HEK293 (cell line): ENCODE results near the gene INHA.
A peak's percentile ranks its signal among the peaks of the same experiment; 100 is the strongest.

Experiments used
- CTCF ChIA-PET: fragments of 350-600 bp; formaldehyde crosslinking; extraction: SDS; loops from one replicate; lab custom pipeline; 2021; ENCODE audit warnings: antibody characterized with exemption; lab: Yijun Ruan, JAX
- POLR2A ChIA-PET: fragments of 300-600 bp; formaldehyde crosslinking; extraction: SDS; loops from one replicate; lab custom pipeline; 2020; ENCODE audit warnings: antibody characterized with exemption, inconsistent platforms; lab: Yijun Ruan, JAX
- H3K27ac ChIP-seq: fragments of 200-500 bp; sonication (Bioruptor generic); 2 replicates; pipeline ENCODE4 v1.5.1; 2014; ENCODE audit warnings: low read depth, low read length, control low read depth, inconsistent platforms; ENCODE audit errors: extremely low read depth
- H3K36me3 ChIP-seq, 2 experiments: fragments of 200-500 bp in 1 of 2; sonication (Bioruptor generic) in 1 of 2; 1 replicate in 1 of 2; 2 replicates in 1 of 2; pipeline ENCODE4 v1.5.1; 2014 to 2017; ENCODE audit warnings: inconsistent platforms in 2 of 2, low read length in 2 of 2; ENCODE audit not compliant: control insufficient read depth in 2 of 2, insufficient read depth in 1 of 2
- H3K4me1 ChIP-seq: fragments of 200-500 bp; sonication (Bioruptor generic); 2 replicates; pipeline ENCODE4 v1.5.1; 2014; ENCODE audit warnings: mild to moderate bottlenecking, low read length, inconsistent platforms; ENCODE audit not compliant: control insufficient read depth, insufficient read depth
- H3K4me3 ChIP-seq: 2 replicates; pipeline ENCODE4 v1.5.1; 2011; ENCODE audit warnings: low read depth, mild to moderate bottlenecking, control low read depth, low read length, moderate library complexity
- H3K9me3 ChIP-seq: fragments of 200-500 bp; sonication (Bioruptor generic); 2 replicates; pipeline ENCODE4 v1.5.1; 2014; ENCODE audit warnings: low read depth, low read length, inconsistent platforms; ENCODE audit not compliant: control insufficient read depth, insufficient read depth
- GFI1B ChIP-seq: fragments of 450-650 bp; formaldehyde crosslinking; IDR thresholded peaks from 2 replicates; pipeline ENCODE4 v1.5.1; 2016; ENCODE audit warnings: missing biosample characterization, missing genetic modification characterization
- KLF1 ChIP-seq: fragments of 450-650 bp; formaldehyde crosslinking; IDR thresholded peaks from 2 replicates; pipeline ENCODE4 v1.5.1; 2016; ENCODE audit warnings: missing biosample characterization, missing genetic modification characterization
- SETDB1 ChIP-seq: IDR thresholded peaks from one replicate; pipeline ENCODE4 v1.6.1; 2017; ENCODE audit warnings: mild to moderate bottlenecking, low read length, moderate library complexity, mixed read lengths; ENCODE audit not compliant: insufficient read length
- ZBTB17 ChIP-seq: fragments of 450-650 bp; formaldehyde crosslinking; IDR thresholded peaks from 2 replicates; pipeline ENCODE4 v1.5.1; 2016; ENCODE audit warnings: missing biosample characterization, missing genetic modification characterization
- ZEB2 ChIP-seq: fragments of 450-650 bp; formaldehyde crosslinking; IDR thresholded peaks from 2 replicates; pipeline ENCODE4 v1.5.1; 2016; ENCODE audit warnings: missing biosample characterization, missing genetic modification characterization
- ZFP37 ChIP-seq: fragments of 450-650 bp; formaldehyde crosslinking; IDR thresholded peaks from 2 replicates; pipeline ENCODE4 v1.5.1; 2016; ENCODE audit warnings: missing biosample characterization, missing genetic modification characterization
- ZNF248 ChIP-seq: fragments of 450-650 bp; formaldehyde crosslinking; IDR thresholded peaks from 2 replicates; pipeline ENCODE4 v1.5.1; 2017; ENCODE audit warnings: missing biosample characterization, missing genetic modification characterization
- ZNF391 ChIP-seq: fragments of 450-650 bp; formaldehyde crosslinking; IDR thresholded peaks from 2 replicates; pipeline ENCODE4 v1.5.1; 2016; ENCODE audit warnings: low read depth, missing biosample characterization, missing genetic modification characterization, borderline replicate concordance
- ZNF404 ChIP-seq: fragments of 450-650 bp; formaldehyde crosslinking; IDR thresholded peaks from 2 replicates; pipeline ENCODE4 v1.5.1; 2017; ENCODE audit warnings: missing biosample characterization, missing genetic modification characterization
- ZNF548 ChIP-seq: fragments of 450-650 bp; formaldehyde crosslinking; IDR thresholded peaks from 2 replicates; pipeline ENCODE4 v1.5.1; 2016; ENCODE audit warnings: missing biosample characterization, missing genetic modification characterization
- ZNF549 ChIP-seq: fragments of 450-650 bp; IDR thresholded peaks from 2 replicates; pipeline ENCODE4 v1.5.1; 2018; ENCODE audit warnings: missing biosample characterization, missing genetic modification characterization, mild to moderate bottlenecking, inconsistent platforms, moderate library complexity
- ZNF677 ChIP-seq: fragments of 450-650 bp; IDR thresholded peaks from 2 replicates; pipeline ENCODE4 v1.5.0; 2018; ENCODE audit warnings: missing biosample characterization, mild to moderate bottlenecking, missing genetic modification characterization, moderate library complexity
- ZNF707 ChIP-seq: fragments of 450-650 bp; formaldehyde crosslinking; IDR thresholded peaks from 2 replicates; pipeline ENCODE4 v1.5.1; 2016; ENCODE audit warnings: missing biosample characterization, missing genetic modification characterization
- TF ChIP-seq, protein P1 (sequence below): fragments of 450-650 bp; formaldehyde crosslinking; IDR thresholded peaks from 2 replicates; pipeline ENCODE4 v1.5.1; 2016; ENCODE audit warnings: missing biosample characterization, missing genetic modification characterization
- TF ChIP-seq, protein P2 (sequence below): fragments of 450-650 bp; formaldehyde crosslinking; IDR thresholded peaks from 2 replicates; pipeline ENCODE4 v1.5.1; 2016; ENCODE audit warnings: missing biosample characterization, missing genetic modification characterization
- TF ChIP-seq, protein P3 (sequence below): fragments of 450-650 bp; formaldehyde crosslinking; IDR thresholded peaks from 2 replicates; pipeline ENCODE4 v1.5.1; 2016; ENCODE audit warnings: missing biosample characterization, missing genetic modification characterization
- TF ChIP-seq, protein P4 (sequence below): fragments of 450-650 bp; formaldehyde crosslinking; IDR thresholded peaks from 2 replicates; pipeline ENCODE4 v1.5.1; 2016; ENCODE audit warnings: missing biosample characterization, missing genetic modification characterization
- TF ChIP-seq, protein P5 (sequence below): fragments of 450-650 bp; IDR thresholded peaks from 2 replicates; pipeline ENCODE4 v1.5.1; 2018; ENCODE audit warnings: missing biosample characterization, mild to moderate bottlenecking, missing genetic modification characterization
- TF ChIP-seq, protein P6 (sequence below): fragments of 450-650 bp; formaldehyde crosslinking; IDR thresholded peaks from 2 replicates; pipeline ENCODE4 v1.5.1; 2016; ENCODE audit warnings: missing biosample characterization, missing genetic modification characterization
- TF ChIP-seq, protein P7 (sequence below): fragments of 450-650 bp; formaldehyde crosslinking; IDR thresholded peaks from 2 replicates; pipeline ENCODE4 v1.5.1; 2017; ENCODE audit warnings: missing biosample characterization, missing genetic modification characterization

Gene INHA

DNA sequence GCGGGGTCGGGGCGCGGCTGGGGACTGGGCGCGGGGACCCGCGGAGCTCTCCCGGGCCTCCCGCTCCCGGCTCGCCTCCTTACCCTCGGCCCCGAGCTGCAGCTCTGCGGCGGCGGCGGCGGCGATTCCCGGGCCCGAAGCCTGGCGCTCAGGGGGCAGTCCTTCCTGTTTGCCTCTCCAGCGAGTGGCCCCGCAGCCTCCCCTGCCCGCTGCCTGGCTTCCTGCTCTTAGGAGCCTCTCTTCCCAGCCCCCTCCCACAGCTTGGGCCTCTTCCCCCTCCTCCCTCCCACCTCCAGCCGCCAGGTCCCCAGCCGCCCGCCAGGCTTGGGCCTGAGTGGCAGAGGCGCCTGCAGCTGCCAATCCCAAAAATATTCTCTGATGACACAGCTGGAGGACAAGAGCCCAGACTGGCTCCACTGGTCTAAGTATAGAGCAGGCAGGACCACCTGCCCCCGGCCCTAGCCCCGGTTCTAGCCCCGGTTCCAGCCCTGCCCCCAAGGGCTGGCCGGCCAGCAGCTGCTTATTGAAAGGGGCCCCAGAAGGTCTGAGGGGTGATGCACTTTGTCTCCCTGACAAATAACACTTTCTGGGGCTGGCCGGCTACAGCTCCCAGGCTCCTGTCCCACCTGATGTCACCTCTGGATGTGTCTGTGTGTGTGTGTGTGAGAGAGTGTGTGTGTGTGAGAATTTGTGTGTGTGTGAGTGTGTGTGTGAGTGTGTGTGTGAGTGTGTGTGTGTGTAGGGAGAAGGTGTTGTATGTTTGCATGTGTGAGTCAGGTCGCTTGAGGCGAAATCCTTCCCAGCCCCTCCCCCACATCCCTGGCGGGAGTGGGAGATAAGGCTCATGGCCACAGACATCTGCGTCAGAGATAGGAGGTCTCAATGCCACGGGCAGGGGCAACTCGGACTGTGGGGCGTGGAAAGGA lies 536 bp upstream of the INHA start, which contains the start of gene OBSL1 (continued):
- TF ChIP-seq, protein P1, sequence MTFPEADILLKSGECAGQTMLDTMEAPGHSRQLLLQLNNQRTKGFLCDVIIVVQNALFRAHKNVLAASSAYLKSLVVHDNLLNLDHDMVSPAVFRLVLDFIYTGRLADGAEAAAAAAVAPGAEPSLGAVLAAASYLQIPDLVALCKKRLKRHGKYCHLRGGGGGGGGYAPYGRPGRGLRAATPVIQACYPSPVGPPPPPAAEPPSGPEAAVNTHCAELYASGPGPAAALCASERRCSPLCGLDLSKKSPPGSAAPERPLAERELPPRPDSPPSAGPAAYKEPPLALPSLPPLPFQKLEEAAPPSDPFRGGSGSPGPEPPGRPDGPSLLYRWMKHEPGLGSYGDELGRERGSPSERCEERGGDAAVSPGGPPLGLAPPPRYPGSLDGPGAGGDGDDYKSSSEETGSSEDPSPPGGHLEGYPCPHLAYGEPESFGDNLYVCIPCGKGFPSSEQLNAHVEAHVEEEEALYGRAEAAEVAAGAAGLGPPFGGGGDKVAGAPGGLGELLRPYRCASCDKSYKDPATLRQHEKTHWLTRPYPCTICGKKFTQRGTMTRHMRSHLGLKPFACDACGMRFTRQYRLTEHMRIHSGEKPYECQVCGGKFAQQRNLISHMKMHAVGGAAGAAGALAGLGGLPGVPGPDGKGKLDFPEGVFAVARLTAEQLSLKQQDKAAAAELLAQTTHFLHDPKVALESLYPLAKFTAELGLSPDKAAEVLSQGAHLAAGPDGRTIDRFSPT (tag by site-specific recombination), result peak; percentile 97
- TF ChIP-seq, protein P2, sequence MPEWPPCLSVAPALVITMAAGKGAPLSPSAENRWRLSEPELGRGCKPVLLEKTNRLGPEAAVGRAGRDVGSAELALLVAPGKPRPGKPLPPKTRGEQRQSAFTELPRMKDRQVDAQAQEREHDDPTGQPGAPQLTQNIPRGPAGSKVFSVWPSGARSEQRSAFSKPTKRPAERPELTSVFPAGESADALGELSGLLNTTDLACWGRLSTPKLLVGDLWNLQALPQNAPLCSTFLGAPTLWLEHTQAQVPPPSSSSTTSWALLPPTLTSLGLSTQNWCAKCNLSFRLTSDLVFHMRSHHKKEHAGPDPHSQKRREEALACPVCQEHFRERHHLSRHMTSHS (tag by site-specific recombination), result peak; percentile 47; the same call in 1 of the 2 replicates
- TF ChIP-seq, protein P3, sequence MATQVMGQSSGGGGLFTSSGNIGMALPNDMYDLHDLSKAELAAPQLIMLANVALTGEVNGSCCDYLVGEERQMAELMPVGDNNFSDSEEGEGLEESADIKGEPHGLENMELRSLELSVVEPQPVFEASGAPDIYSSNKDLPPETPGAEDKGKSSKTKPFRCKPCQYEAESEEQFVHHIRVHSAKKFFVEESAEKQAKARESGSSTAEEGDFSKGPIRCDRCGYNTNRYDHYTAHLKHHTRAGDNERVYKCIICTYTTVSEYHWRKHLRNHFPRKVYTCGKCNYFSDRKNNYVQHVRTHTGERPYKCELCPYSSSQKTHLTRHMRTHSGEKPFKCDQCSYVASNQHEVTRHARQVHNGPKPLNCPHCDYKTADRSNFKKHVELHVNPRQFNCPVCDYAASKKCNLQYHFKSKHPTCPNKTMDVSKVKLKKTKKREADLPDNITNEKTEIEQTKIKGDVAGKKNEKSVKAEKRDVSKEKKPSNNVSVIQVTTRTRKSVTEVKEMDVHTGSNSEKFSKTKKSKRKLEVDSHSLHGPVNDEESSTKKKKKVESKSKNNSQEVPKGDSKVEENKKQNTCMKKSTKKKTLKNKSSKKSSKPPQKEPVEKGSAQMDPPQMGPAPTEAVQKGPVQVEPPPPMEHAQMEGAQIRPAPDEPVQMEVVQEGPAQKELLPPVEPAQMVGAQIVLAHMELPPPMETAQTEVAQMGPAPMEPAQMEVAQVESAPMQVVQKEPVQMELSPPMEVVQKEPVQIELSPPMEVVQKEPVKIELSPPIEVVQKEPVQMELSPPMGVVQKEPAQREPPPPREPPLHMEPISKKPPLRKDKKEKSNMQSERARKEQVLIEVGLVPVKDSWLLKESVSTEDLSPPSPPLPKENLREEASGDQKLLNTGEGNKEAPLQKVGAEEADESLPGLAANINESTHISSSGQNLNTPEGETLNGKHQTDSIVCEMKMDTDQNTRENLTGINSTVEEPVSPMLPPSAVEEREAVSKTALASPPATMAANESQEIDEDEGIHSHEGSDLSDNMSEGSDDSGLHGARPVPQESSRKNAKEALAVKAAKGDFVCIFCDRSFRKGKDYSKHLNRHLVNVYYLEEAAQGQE, result no peak
- peak; percentile 81; the same call in 1 of the 2 replicates for TF ChIP-seq ZFP37 (tag by site-specific recombination)
- TF ChIP-seq GFI1B (tag by site-specific recombination), result no peak
- no peak for TF ChIP-seq ZNF549 (tag by site-specific recombination)
- TF ChIP-seq ZNF248 (tag by site-specific recombination), result peak; percentile 80
- TF ChIP-seq, protein P4, sequence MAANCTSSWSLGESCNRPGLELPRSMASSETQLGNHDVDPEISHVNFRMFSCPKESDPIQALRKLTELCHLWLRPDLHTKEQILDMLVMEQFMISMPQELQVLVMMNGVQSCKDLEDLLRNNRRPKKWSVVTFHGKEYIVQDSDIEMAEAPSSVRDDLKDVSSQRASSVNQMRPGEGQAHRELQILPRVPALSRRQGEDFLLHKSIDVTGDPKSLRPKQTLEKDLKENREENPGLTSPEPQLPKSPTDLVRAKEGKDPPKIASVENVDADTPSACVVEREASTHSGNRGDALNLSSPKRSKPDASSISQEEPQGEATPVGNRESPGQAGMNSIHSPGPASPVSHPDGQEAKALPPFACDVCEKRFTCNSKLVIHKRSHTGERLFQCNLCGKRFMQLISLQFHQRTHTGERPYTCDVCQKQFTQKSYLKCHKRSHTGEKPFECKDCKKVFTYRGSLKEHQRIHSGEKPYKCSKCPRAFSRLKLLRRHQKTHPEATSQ (tag by site-specific recombination), result no peak
- no peak for TF ChIP-seq ZNF404 (tag by site-specific recombination)

DNA sequence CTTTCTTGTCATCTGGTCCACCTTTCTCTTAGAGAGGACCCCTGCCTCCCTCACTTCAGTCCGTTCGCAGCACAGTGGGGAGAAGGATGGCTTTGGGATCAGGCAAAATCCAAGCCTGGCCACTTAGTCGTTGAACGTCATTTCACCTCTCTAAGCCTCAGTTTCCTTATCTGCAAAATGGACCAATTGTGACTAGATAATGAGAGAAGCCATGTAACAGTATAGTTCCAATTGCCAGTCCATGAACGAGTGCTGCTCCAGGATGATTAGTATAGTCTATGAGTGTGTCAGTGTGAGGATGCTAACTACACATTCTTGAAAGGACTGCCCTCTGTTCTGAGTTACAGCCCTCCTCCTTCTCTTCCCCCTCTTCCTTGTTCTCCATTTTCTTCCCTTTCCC lies 1.1 kb downstream of the INHA start:
- Histone ChIP-seq H3K27ac (no peak overlapping the region), H3K4me3 (no peak overlapping the region)
- CTCF ChIA-PET, result no interaction called here

More for the DNA sequence above, 1.1 kb downstream of the INHA start:
- Histone ChIP-seq H3K9me3 (no peaks in the 10 kb centered on the region), H3K4me1 (peaks cover 15% of the 10 kb centered on the region), H3K36me3 (peaks cover 0 to 19% of the 10 kb centered on the region in 2 experiments; a peak in 1 of 3 replicates)
- POLR2A ChIA-PET, result no interaction called here
- no peak for TF ChIP-seq ZNF677
- no peak for TF ChIP-seq SETDB1
- TF ChIP-seq, protein P5, sequence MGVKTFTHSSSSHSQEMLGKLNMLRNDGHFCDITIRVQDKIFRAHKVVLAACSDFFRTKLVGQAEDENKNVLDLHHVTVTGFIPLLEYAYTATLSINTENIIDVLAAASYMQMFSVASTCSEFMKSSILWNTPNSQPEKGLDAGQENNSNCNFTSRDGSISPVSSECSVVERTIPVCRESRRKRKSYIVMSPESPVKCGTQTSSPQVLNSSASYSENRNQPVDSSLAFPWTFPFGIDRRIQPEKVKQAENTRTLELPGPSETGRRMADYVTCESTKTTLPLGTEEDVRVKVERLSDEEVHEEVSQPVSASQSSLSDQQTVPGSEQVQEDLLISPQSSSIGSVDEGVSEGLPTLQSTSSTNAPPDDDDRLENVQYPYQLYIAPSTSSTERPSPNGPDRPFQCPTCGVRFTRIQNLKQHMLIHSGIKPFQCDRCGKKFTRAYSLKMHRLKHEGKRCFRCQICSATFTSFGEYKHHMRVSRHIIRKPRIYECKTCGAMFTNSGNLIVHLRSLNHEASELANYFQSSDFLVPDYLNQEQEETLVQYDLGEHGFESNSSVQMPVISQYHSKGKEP (tag by site-specific recombination), result no peak
- no peak for TF ChIP-seq ZNF391 (tag by site-specific recombination)
- TF ChIP-seq, protein P6, sequence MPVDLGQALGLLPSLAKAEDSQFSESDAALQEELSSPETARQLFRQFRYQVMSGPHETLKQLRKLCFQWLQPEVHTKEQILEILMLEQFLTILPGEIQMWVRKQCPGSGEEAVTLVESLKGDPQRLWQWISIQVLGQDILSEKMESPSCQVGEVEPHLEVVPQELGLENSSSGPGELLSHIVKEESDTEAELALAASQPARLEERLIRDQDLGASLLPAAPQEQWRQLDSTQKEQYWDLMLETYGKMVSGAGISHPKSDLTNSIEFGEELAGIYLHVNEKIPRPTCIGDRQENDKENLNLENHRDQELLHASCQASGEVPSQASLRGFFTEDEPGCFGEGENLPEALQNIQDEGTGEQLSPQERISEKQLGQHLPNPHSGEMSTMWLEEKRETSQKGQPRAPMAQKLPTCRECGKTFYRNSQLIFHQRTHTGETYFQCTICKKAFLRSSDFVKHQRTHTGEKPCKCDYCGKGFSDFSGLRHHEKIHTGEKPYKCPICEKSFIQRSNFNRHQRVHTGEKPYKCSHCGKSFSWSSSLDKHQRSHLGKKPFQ (tag by site-specific recombination), result no peak
- TF ChIP-seq ZNF548 (tag by site-specific recombination), result no peak
- no peak for TF ChIP-seq KLF1
- no peak for TF ChIP-seq ZEB2
- TF ChIP-seq ZNF707, result no peak
- TF ChIP-seq ZBTB17 (tag by site-specific recombination), result no peak
- TF ChIP-seq, protein P7, sequence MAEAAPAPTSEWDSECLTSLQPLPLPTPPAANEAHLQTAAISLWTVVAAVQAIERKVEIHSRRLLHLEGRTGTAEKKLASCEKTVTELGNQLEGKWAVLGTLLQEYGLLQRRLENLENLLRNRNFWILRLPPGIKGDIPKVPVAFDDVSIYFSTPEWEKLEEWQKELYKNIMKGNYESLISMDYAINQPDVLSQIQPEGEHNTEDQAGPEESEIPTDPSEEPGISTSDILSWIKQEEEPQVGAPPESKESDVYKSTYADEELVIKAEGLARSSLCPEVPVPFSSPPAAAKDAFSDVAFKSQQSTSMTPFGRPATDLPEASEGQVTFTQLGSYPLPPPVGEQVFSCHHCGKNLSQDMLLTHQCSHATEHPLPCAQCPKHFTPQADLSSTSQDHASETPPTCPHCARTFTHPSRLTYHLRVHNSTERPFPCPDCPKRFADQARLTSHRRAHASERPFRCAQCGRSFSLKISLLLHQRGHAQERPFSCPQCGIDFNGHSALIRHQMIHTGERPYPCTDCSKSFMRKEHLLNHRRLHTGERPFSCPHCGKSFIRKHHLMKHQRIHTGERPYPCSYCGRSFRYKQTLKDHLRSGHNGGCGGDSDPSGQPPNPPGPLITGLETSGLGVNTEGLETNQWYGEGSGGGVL (tag by site-specific recombination), result no peak
